HG02623 (cell line): Measurements from ENCODE around the gene SHB.
A peak's percentile ranks its signal among the peaks of the same experiment; 100 is the strongest.

Experiments used
- ATAC-seq: cut with Tn5 transposase; IDR thresholded peaks from one replicate; pipeline ENCODE4 v1.9.1; 2021; ENCODE audit warnings: moderate library complexity; ENCODE audit not compliant: unreplicated experiment

SHB gene

DNA sequence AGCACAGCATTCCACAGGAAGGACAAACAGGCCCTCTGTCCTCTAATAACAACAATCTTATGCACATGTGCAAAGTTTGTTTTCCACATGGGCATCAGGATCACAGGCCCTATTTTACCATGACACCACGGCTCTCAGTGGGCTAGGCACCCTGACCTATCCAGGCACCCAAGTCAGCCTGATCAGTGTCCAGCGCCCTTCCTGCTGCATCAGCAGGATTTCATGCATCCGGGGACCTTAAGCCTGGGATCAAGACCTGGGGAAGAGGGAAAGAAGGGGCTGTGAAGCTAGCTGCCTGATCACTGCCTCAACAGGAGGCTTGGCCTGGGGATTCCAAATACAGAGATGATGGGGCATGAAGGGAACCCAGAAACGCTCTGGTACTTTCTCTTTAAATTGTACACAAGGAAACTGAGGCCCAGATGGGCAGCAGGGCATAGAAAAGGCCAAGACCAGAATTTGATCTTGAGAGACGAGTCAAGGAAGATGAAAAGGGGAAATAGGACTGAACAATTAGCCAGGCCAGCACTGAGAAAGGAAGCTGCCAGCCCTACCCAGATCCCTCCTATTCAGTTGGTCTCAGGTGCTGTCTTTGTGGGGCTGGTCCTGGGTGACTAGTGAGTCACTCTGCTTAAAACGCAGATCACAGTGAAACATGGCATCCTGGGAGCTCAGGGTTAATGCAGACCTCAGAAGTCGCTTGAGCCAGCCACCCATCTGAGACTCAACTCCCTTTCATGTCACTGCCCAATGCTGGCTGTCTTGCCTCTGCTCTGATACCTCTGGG is 57.9 kb downstream of the SHB start:
- no peak for ATAC-seq

DNA sequence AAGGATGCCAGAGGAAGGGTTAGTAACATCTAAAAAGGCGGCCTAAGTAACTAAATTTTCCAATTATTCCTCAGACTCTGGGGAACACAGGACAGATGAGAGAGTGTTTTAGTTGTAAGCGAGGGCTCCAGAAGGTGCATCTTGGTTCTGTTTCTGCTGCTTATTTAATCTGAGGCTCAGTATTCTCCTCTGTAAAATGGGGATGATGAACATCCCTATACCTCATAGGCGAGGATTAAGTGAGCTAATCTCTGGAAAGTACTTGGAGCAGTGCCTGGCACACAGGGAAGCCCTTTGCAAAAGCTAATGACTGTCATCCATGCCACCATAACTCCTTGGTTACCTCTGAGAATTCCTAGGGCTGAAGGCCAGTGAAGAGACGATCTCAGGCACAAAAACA is 59.0 kb downstream of the SHB start:
- no peak for ATAC-seq

GRCh38 chr9:38009035-38009501 is 60.0 kb downstream of the SHB start:
- no peak for ATAC-seq

- peak; percentile 70 for ATAC-seq
Observed at GRCh38 chr9:38008168-38009034, 60.6 kb downstream of the SHB start.

DNA sequence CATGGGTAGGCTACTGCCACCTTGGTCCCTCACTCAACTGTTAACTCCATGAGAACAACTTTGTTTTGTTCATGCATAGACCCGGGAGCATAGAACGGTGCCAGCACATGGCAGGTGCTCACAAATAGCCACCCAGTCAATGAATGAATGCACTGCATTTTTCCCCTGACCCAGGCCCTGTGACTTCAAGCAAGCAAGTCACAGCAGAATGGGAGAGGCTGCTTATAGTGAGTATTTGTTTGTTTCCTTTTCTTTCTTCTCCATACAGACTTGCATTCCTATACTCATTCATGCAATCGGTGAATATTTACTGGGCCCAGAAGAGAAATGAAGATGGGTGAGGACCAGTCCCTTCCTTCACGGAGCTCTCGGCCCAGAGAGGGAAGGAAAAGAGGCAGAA is 62.0 kb downstream of the SHB start:
- no peak for ATAC-seq

GRCh38 chr9:38006163-38006562 is 62.9 kb downstream of the SHB start:
- no peak for ATAC-seq

DNA sequence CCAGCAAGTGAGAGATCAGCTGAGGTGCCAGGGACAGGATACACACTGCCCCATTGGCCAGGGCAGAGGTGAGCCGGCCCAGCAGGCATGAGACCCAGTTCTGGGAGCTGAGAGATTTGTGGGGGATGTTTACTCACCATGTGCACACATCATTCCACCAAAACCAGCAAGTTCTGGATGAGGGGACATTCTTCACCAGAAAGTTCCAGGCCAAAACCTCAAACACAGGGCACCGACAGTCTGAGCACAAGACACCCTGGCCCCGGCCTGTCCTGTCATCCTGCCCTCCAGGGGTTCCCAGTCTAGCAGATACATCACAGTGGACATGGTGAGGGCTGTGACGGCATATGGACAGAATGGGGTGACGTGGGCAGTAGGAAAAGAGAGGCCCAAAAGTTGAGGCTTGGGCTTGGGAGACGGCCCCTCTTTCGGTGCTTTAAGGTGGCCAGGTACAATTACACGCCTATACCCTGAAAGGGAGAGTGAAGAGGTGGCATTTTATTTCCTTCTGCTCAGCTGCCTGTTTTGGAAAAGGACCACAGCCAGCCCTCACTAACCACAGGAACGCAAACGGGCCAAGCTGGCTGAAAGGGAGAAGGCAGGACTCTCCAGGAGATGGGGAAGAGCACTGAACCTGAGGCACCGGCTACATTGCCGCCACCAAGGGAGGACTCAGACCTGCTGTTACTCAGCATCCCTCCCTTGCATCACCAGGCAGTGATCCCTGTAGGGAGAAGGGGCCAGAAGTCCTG is 64.0 kb downstream of the SHB start:
- ATAC-seq = no peak

DNA sequence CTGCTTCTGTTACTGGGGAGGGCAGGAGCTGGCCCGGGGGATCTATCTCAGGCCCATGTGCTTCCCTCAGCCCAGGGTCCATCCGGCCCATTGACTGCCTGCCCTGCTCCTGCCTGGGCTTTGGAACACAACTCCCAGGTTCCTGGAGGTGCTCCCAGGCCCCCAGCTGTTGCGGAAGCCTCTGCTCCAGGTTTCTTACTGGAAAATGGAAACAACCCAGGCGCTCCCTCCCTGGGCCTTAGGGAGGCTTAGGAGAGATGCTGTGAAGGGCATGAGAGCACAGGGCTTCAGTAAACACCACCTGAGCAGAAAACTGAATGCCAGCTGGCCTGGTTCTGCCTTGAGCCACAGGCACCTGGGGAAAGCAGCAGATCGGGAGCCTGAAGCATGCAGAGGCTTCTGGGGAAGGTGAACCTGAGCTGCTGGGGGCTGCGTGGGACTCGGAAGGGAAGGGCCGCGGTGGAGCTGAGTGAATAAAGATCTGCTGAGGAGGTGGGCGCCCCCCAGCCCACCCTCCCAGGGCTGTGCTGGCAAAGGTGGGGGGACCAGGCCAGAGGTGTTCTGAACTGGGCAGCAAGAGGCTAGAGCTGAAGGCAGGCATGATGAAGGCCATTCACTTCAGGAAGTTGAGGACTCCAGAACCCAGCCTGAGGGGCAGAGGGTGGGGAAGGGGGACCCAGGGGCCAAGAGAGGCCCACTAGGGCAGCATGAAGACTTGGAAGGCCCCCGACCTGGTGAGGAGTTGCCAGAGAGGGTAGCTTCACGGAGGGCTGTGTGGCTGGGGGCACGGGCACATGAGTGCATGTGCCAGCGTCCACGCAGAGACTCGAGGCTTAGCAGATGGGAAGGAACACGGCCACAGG is 64.8 kb downstream of the SHB start:
- ATAC-seq = no peak

- ATAC-seq = no peak
Observed at GRCh38 chr9:38003230-38003629, 65.8 kb downstream of the SHB start.

DNA sequence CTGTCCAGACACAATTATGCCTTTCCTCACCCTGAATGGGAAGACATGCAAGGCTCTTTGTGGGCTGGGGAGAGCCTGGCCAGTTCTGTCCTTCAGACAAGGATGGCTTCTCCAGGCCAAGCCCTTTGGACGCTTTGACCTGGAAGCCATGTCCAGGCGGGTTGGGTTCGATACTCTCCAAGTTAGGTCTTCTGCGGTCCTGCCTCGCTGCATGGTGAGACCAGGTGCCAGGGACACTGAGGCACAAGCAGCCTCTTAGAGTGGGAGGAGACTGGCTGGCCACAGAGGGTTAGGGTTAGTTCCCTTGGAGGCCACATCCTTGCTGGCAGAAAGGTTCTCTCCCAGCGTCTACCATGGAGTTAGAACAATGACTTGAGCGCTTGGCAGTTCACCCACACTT is 67.6 kb downstream of the SHB start:
- ATAC-seq = no peak

- no peak for ATAC-seq
Observed at GRCh38 chr9:38000735-38001134, 68.3 kb downstream of the SHB start.

DNA sequence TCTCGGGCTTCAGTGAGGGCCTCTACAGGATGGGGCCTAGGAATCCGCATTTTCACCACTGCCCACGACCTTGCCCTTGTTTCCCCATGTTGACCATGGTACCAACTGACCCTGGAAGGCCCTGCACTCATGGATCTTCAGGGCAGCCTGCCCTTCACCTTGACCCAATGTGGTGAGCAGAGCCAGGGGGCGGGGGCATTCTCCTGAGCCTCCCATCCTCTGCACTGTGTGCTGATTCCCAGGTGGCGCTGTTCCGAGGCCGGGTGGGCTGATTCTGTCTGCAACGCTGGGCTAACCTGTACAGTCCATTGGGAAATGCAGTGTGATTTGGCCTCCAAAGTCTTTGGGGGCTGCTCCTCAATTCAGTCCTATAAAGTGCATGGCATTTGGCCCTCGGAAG is 68.7 kb downstream of the SHB start:
- ATAC-seq = no peak

DNA sequence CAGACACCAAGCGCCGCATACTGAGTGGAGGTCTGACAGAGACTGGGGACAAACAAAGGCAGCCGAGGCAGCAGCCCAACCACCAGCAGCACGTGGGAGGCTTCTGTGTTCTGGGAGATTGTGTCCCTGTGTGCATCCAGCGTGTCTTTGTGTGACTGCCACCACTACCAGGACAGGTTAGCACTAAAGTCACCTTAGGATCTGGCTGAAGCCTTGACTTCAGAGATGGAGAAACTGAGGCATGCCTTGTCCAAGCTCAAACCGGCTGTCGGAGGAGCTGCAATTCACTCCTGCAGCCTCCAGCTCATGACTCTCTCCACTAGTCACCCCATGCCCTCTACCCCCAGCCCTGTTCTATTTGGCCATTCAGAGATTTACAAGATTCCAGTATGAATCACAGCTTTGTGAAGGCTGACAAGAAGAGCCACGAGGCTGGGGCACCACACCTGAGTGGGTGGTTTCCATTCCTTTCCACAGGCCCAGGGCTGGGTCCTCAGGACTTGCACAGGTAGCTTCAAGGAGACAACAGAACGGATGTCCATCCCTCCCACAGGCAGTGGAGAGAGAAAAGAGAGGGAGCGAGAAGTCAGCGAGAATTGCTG is 69.3 kb downstream of the SHB start:
- no peak for ATAC-seq

DNA sequence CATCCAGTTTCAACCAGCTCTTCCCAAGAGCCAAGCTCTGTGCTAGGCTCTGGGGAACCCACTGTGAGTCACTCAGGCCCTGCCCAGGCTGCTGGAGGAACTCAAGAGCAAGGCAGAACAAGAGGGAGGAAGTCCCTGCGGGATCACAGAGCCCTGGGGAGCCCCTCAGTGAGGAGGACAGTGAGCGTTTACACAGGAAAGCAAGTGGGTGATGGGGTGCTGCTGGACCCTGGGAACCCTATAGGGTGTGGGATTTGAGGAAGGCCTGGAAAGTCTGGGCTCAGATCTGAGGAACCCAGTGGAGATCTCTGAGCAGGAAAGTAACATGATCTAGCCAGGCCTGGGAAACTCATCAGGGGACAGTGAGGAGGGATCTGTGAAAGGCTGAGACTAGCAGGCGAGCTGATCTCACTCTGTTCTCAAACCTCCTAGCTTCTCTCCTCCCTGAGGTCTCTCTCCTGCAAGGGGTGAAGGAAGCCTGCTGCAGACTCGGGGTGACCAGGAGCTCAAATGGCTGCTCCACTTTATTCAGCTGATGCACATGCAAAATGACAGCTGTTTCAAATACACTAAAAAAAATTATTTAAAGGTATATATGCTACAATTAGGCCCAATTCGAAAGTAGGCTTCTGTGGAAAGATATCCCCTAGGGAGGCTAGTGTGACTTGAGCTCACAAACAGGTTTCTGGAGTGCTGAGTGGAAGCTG is 70.0 kb downstream of the SHB start:
- no peak for ATAC-seq

DNA sequence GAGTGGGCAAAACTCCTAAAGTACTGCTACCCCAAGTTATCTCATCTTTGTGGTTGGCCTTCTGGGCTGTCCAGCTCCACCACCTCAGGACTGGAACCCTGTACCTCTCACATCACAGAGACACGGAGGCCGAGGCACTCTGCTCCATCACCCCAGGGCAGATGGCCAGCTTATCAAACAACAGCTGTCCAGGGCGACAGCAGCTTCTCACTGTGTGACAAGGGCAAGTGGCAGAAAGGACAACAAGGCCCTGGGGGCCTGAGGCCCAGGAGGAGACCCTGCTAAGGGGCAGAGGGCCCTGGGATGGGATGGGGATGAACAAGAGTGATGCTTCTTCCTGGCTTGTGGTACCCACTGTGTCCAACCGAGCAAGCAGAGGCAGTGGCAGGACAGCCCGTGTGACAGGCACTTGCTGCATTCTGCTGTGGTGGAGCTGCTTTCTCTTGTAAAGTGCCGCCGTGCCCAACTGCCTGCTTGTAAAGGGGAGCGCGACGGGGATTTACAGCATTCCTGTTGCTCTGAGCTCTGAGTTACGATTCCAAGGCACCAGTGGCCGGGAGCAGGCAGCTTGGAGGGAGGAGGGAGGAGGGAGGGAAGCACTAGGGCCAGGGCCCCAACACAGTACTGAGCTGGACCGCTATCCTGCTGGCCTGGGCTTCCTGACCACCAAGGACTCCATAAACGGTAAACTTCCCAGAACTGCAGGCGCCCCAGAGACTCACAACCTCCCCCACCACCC is 71.2 kb downstream of the SHB start:
- ATAC-seq = no peak

DNA sequence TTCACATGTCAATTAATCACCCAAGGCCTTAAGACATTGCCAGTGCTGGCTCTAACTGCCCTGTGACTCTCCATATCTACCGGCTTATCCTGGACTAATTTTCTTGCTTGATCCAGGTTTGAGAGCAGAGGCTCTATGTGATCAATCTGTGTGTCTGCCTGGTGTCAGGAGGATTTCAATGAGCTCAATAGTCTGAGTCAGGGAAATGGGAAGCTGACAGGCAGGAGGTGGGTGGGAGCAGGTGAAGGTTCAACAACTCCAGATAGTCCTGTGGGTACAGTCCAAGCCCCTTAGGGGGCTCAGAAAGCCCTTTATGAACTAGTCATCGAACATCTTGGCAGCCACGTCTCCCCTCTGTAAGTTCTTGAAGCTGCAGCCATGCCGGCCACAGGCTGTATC is 72.2 kb downstream of the SHB start:
- no peak for ATAC-seq

- ATAC-seq = no peak
Observed at GRCh38 chr9:37995961-37996818, 72.8 kb downstream of the SHB start.

GRCh38 chr9:37995348-37995737 is 73.7 kb downstream of the SHB start:
- ATAC-seq = no peak
